HFFc6 (cell line): Measurements from ENCODE around the gene DISC1. TPM values are rescaled to one million over a fixed set of nuclear protein-coding genes. Genes with fewer than 3 reads are reported as not detected.

ENCODE experiments used
- DNase-seq: peaks from one replicate; pipeline ENCODE4 v3.0.0-alpha.2; 2018
- H3K27ac Mint-ChIP-seq: 2 replicates; pipeline ENCODE4 v1.8.0; 2020; ENCODE audit warnings: mild to moderate bottlenecking, mixed read lengths
- H3K27me3 Mint-ChIP-seq: 2 replicates; pipeline ENCODE4 v1.8.0; 2021; ENCODE audit warnings: mild to moderate bottlenecking, moderate library complexity, mixed read lengths; ENCODE audit not compliant: insufficient read depth
- H3K36me3 Mint-ChIP-seq: 2 replicates; pipeline ENCODE4 v1.8.0; 2021; ENCODE audit warnings: low read depth, mixed read lengths
- H3K4me1 Mint-ChIP-seq: 2 replicates; pipeline ENCODE4 v1.8.0; 2020; ENCODE audit warnings: low read depth, mixed read lengths
- H3K4me3 Mint-ChIP-seq: 2 replicates; pipeline ENCODE4 v1.8.0; 2020; ENCODE audit warnings: mild to moderate bottlenecking, moderate library complexity, mixed read lengths
- H3K9me3 Mint-ChIP-seq: 2 replicates; pipeline ENCODE4 v1.8.0; 2020; ENCODE audit warnings: mild to moderate bottlenecking, mixed read lengths
- CTCF ChIP-seq: fragments of 200-600 bp; sonication (generic); IDR thresholded peaks from 2 replicates; pipeline ENCODE4 v1.5.0; 2021; ENCODE audit warnings: antibody characterized with exemption, mild to moderate bottlenecking
- total RNA-seq, 6 experiments: library from RNA; stranded (reverse); fragmentation: NEBNext Ultra II Directional; extraction: Animal tissue kit (Norgen Biotek cat#: 25700); gene quantifications; 2 replicates in 1 of 6; 3 replicates in 5 of 6; pipeline ENCODE4 v1.2.3, GENCODE V29; 2021

Gene DISC1
- total RNA-seq, 6 experiments from 2014 or later: 1.3 to 4.3 (median 1.9) TPM

GRCh38 chr1:231990388-231990787, 363.8 kb downstream of the DISC1 start:
- DNase-seq: no peak
- TF ChIP-seq CTCF: no peak
- Mint-ChIP-seq H3K4me3 (no peak overlapping the region), H3K27ac (no peak overlapping the region), H3K27me3 (no peaks in the 10 kb centered on the region), H3K36me3 (peaks cover 6% of the 10 kb centered on the region; the same call in 1 of the 2 replicates), H3K4me1 (no peaks in the 10 kb centered on the region), H3K9me3 (no peaks in the 10 kb centered on the region; the same call in none of the 2 replicates)

GRCh38 chr1:231991231-231991630, 364.6 kb downstream of the DISC1 start:
- Mint-ChIP-seq H3K27ac (no peak overlapping the region), H3K27me3 (no peaks in the 10 kb centered on the region), H3K36me3 (peaks cover 6% of the 10 kb centered on the region; the same call in 1 of the 2 replicates), H3K4me1 (no peaks in the 10 kb centered on the region), H3K4me3 (no peak overlapping the region), H3K9me3 (no peaks in the 10 kb centered on the region; the same call in none of the 2 replicates)
- TF ChIP-seq CTCF: no peak
- no peak for DNase-seq

- Mint-ChIP-seq H3K9me3 (peaks cover 9% of the 10 kb centered on the region), H3K27me3 (no peaks in the 10 kb centered on the region), H3K27ac (no peak overlapping the region), H3K36me3 (peaks cover 6% of the 10 kb centered on the region; the same call in 1 of the 2 replicates), H3K4me1 (no peaks in the 10 kb centered on the region), H3K4me3 (no peak overlapping the region)
- no peak for TF ChIP-seq CTCF
- DNase-seq: no peak
These were observed 367.4 kb downstream of the DISC1 start for GRCh38 chr1:231993968-231994455.

- Mint-ChIP-seq H3K4me3 (no peak overlapping the region), H3K4me1 (no peaks in the 10 kb centered on the region), H3K27ac (no peak overlapping the region), H3K36me3 (peaks cover 9% of the 10 kb centered on the region; the same call in 1 of the 2 replicates), H3K9me3 (peaks cover 15% of the 10 kb centered on the region), H3K27me3 (peaks cover 2% of the 10 kb centered on the region; the same call in 1 of the 2 replicates)
- DNase-seq: no peak
- no peak for TF ChIP-seq CTCF
These were observed 372.2 kb downstream of the DISC1 start for GRCh38 chr1:231998791-231999190.

GRCh38 chr1:232005300-232005699, 378.7 kb downstream of the DISC1 start:
- peaks cover 25% of the 10 kb centered on the region for H3K9me3 Mint-ChIP-seq
- H3K4me3 Mint-ChIP-seq: no peak overlapping the region
- H3K4me1 Mint-ChIP-seq: no peaks in the 10 kb centered on the region
- peaks cover 5% of the 10 kb centered on the region for H3K36me3 Mint-ChIP-seq
- TF ChIP-seq CTCF: no peak
- DNase-seq: no peak
- H3K27me3 Mint-ChIP-seq: peaks cover 2% of the 10 kb centered on the region; the same call in 1 of the 2 replicates
- H3K27ac Mint-ChIP-seq: no peak overlapping the region

DNA sequence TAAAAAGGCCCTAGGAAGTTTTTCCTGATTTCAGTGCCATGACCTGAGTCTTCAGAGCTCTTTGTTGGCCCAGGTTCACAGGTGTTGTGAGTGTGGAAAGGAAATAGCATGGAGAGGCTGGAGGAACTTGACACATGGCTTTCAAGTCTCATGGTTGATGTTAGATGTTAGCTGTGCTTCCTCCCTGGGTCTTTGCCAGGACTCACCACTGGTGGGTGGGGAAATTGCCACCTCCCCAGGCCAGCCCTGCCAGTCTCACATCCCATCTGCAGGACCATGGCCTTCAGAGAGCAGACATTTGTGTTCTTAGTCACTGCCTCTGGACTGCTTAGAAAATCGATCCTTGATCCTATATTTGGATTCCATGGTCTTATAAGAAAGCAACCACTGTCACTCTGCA, 383.2 kb downstream of the DISC1 start:
- Mint-ChIP-seq H3K4me1 (no peaks in the 10 kb centered on the region; the same call in 1 of the 2 replicates), H3K36me3 (peaks cover 11% of the 10 kb centered on the region), H3K9me3 (peaks cover 25% of the 10 kb centered on the region), H3K4me3 (no peak overlapping the region), H3K27me3 (peaks cover 2% of the 10 kb centered on the region; the same call in 1 of the 2 replicates), H3K27ac (no peak overlapping the region)
- DNase-seq: no peak
- TF ChIP-seq CTCF: no peak
